Panc1 (cell line): ENCODE results near the gene HNRNPK. TPM values are rescaled to one million over a fixed set of nuclear protein-coding genes. Genes with fewer than 3 reads are reported as not detected.

Experiments used
- ATAC-seq: fragments of 200-7000 bp; cut with Tn5 transposase; 2 replicates; pipeline ENCODE4 v1.9.1; 2020; ENCODE audit warnings: mild to moderate bottlenecking, moderate library complexity
- BruUV-seq: library from RNA; stranded (reverse); fragments of 400-500 nt; replicated peaks from 2 replicates; lab custom pipeline; 2021; lab: Mats Ljungman, UMichigan
- CTCF ChIA-PET: fragments of 300-600 bp; sonication (Branson Sonifier 250); formaldehyde crosslinking; loops from one replicate; lab custom pipeline; 2022; ENCODE audit warnings: antibody characterized with exemption; lab: Charles Lee
- POLR2A ChIA-PET: fragments of 300-600 bp; sonication (Branson Sonifier 250); formaldehyde crosslinking; loops from one replicate; lab custom pipeline; 2022; ENCODE audit warnings: antibody characterized with exemption; lab: Charles Lee
- DNase-seq: peaks from one replicate; pipeline ENCODE4 v3.0.0-alpha.2; 2010; ENCODE audit warnings: low read depth, low spot score
- H3K27ac ChIP-seq: 2 replicates; pipeline ENCODE4 v1.5.1; 2011; ENCODE audit warnings: mild to moderate bottlenecking, low read length, inconsistent platforms
- H3K27me3 ChIP-seq: fragments of 200-500 bp; sonication (Bioruptor generic); 2 replicates; pipeline ENCODE4 v1.6.0; 2014; ENCODE audit warnings: low read length, inconsistent platforms; ENCODE audit not compliant: control insufficient read depth, insufficient read depth
- H3K36me3 ChIP-seq: fragments of 200-500 bp; sonication (Bioruptor generic); 2 replicates; pipeline ENCODE4 v1.5.1; 2014; ENCODE audit warnings: inconsistent platforms, mild to moderate bottlenecking, low read length, moderate library complexity; ENCODE audit not compliant: control insufficient read depth, insufficient read depth
- H3K4me1 ChIP-seq: 2 replicates; pipeline ENCODE4 v1.5.1; 2011; ENCODE audit warnings: inconsistent platforms, mild to moderate bottlenecking, low read length, moderate library complexity; ENCODE audit not compliant: control insufficient read depth, insufficient read depth
- H3K4me3 ChIP-seq, 2 experiments: 2 replicates each; pipeline ENCODE4 v1.5.1; 2011 to 2012; ENCODE audit warnings: low read depth in 2 of 2, low read length in 2 of 2, mild to moderate bottlenecking in 2 of 2, inconsistent platforms in 1 of 2, moderate library complexity in 1 of 2
- H3K9me3 ChIP-seq: fragments of 200-500 bp; sonication (Bioruptor generic); 2 replicates; pipeline ENCODE4 v1.5.1; 2014; ENCODE audit warnings: low read depth, mild to moderate bottlenecking, inconsistent platforms, low read length, moderate library complexity; ENCODE audit not compliant: control insufficient read depth, insufficient read depth
- CTCF ChIP-seq: fragments of 450-650 bp; IDR thresholded peaks from 2 replicates; pipeline ENCODE4 v1.5.1; 2017; ENCODE audit warnings: mild to moderate bottlenecking
- POLR2AphosphoS5 ChIP-seq: IDR thresholded peaks from 2 replicates; pipeline ENCODE4 v1.6.1; 2012; ENCODE audit warnings: mild to moderate bottlenecking, low read depth, low read length, moderate library complexity
- REST ChIP-seq, 2 experiments: IDR thresholded peaks; 2 replicates each; pipeline ENCODE4 v1.6.1; 2011 to 2012; ENCODE audit warnings: low read depth in 2 of 2, control low read depth in 1 of 2, low read length in 1 of 2, mild to moderate bottlenecking in 1 of 2, moderate library complexity in 1 of 2; ENCODE audit not compliant: insufficient read depth in 1 of 2
- SIN3A ChIP-seq: IDR thresholded peaks from 2 replicates; pipeline ENCODE4 v1.6.1; 2012; ENCODE audit warnings: low read depth, mild to moderate bottlenecking, low read length, moderate library complexity, borderline replicate concordance; ENCODE audit not compliant: insufficient read depth
- TCF7L2 ChIP-seq: IDR thresholded peaks from 2 replicates; pipeline ENCODE4 v1.6.1; 2011; ENCODE audit warnings: mild to moderate bottlenecking, low read depth, low read length, inconsistent platforms
- in situ Hi-C: cut with HindIII; loops from 2 replicates; pipeline ENCODE4 v1.10.0; 2016; ENCODE audit warnings: low sequenced_read_pairs, low pct_unique_long_range_greater_than_20kb
- intact Hi-C: fragments of 100-400 bp; cut with micrococcal nuclease; formaldehyde crosslinking; loops from one replicate; pipeline ENCODE4 v1.10.0; 2022; ENCODE audit not compliant: unreplicated experiment
- total RNA-seq: library from RNA; stranded (reverse); gene quantifications from one replicate; pipeline ENCODE4 v1.2.1, GENCODE V29; 2021; ENCODE audit not compliant: unreplicated experiment

HNRNPK gene
- total RNA-seq, 1 experiment from 2014 or later, result 495 TPM

GRCh38 chr9:83936523-83936922 is 43.5 kb downstream of the HNRNPK start:
- ChIA-PET POLR2A (no interaction called here), CTCF (no interaction called here)
- H3K9me3 ChIP-seq, result no peaks in the 10 kb centered on the region
- TF ChIP-seq POLR2AphosphoS5 (no peak), CTCF (no peak), SIN3A (no peak), REST (IDR thresholded peaks at IDR 0.05; ENCODE audit: insufficient read depth in 1 of 2, low read depth in 2 of 2, low read length in 1 of 2) (no peak), TCF7L2 (no peak)
- in situ Hi-C loops, result no loop called here
- BruUV-seq, result no TSS peak
- H3K4me1 ChIP-seq, result no peaks in the 10 kb centered on the region
- intact Hi-C loops, result loop anchor here (5.0 kb wide), 2 partner anchors 236 to 381 kb away; no protein-coding TSS in a partner anchor
- H3K36me3 ChIP-seq, result peaks cover 2% of the 10 kb centered on the region; the same call in 1 of the 2 replicates
- ATAC-seq (no peak), DNase-seq (no peak)
- no peak overlapping the region for H3K4me3 ChIP-seq
- no peak overlapping the region for H3K27ac ChIP-seq
- H3K27me3 ChIP-seq, result no peaks in the 10 kb centered on the region

GRCh38 chr9:83935276-83935935 is 44.6 kb downstream of the HNRNPK start:
- Histone ChIP-seq H3K27me3 (no peaks in the 10 kb centered on the region), H3K27ac (no peak overlapping the region), H3K9me3 (no peaks in the 10 kb centered on the region), H3K4me3 (no peak overlapping the region), H3K4me1 (no peaks in the 10 kb centered on the region), H3K36me3 (peaks cover 2% of the 10 kb centered on the region; the same call in 1 of the 2 replicates)
- in situ Hi-C loops, result no loop called here
- BruUV-seq, result no TSS peak
- DNase-seq (no peak), ATAC-seq (no peak)
- POLR2A ChIA-PET, result interaction anchor here (0.6 kb wide), 1 partner anchor 83 kb away, joined by 3 read pairs; no protein-coding TSS in a partner anchor
- no peak for TF ChIP-seq REST (IDR thresholded peaks at IDR 0.05; ENCODE audit: insufficient read depth in 1 of 2, low read depth in 2 of 2, low read length in 1 of 2)
- intact Hi-C loops, result loop anchor here (5.0 kb wide), 2 partner anchors 237 to 382 kb away; no protein-coding TSS in a partner anchor
- CTCF ChIA-PET, result no interaction called here
